Prostate gland (tissue), 2 donors: ENCODE data around the gene SLC9A6.

ENCODE experiments used
- POLR2A ChIP-seq: fragments of 450-650 bp; IDR thresholded peaks from one replicate; pipeline ENCODE4 v1.6.1; 2016; ENCODE audit warnings: antibody characterized with exemption, mild to moderate bottlenecking
- POLR2AphosphoS5 ChIP-seq: sonication (generic); formaldehyde crosslinking; IDR thresholded peaks from one replicate; pipeline ENCODE4 v1.6.1; 2017; ENCODE audit warnings: antibody characterized with exemption
- TF ChIP-seq, protein P1 (sequence below), 4 experiments: fragments of 200-600 bp in 2 of 4; fragments of 450-650 bp in 2 of 4; sonication (generic) in 2 of 4; IDR thresholded peaks; 1 replicate in 3 of 4; 2 replicates in 1 of 4; pipeline ENCODE4 v1.5.1; 2016 to 2019; ENCODE audit warnings: antibody characterized with exemption in 4 of 4, mild to moderate bottlenecking in 2 of 4, moderate library complexity in 2 of 4

DNA sequence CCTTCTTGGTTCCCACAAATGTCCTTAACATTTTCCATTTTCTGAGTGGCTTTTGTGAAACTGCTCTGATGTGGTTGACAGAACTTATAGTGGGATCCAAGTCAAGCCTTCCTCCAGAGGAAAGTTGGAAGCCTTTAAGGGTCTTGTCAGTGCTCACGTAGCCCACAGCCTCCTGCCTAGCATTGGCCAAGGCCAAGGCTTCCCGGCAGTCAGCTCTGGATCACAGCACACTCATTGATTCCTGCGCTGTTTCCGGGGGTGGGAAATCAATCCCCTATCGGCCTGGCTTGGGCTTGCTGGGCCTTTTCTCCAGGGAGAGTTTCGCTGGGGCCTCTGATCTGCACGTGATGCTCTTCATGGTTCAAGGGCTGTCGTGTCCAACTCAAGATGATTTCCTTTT is 76.1 kb downstream of the SLC9A6 start:
- TF ChIP-seq, protein P1, sequence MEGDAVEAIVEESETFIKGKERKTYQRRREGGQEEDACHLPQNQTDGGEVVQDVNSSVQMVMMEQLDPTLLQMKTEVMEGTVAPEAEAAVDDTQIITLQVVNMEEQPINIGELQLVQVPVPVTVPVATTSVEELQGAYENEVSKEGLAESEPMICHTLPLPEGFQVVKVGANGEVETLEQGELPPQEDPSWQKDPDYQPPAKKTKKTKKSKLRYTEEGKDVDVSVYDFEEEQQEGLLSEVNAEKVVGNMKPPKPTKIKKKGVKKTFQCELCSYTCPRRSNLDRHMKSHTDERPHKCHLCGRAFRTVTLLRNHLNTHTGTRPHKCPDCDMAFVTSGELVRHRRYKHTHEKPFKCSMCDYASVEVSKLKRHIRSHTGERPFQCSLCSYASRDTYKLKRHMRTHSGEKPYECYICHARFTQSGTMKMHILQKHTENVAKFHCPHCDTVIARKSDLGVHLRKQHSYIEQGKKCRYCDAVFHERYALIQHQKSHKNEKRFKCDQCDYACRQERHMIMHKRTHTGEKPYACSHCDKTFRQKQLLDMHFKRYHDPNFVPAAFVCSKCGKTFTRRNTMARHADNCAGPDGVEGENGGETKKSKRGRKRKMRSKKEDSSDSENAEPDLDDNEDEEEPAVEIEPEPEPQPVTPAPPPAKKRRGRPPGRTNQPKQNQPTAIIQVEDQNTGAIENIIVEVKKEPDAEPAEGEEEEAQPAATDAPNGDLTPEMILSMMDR (IDR thresholded peaks at IDR 0.05) = no peak
- TF ChIP-seq POLR2AphosphoS5 = no peak
- no peak for TF ChIP-seq POLR2A
